OCI-LY7 (cell line): ENCODE measurements around the gene HOXB3. TPM values are rescaled to one million over a fixed set of nuclear protein-coding genes. Genes with fewer than 3 reads are reported as not detected.
"Not testable (repeated sequence)": the region's sequence is repeated elsewhere in the genome, so short reads cannot be mapped to it uniquely, and the experiment has no call there.

Experiments used
- BruUV-seq: library from RNA; stranded (reverse); fragments of 400-500 nt; replicated peaks from 2 replicates; lab custom pipeline; 2021; lab: Mats Ljungman, UMichigan
- CTCF ChIA-PET: fragments of 300-600 bp; sonication (Branson Sonifier 250); formaldehyde crosslinking; loops from one replicate; lab custom pipeline; 2022; ENCODE audit warnings: antibody characterized with exemption; ENCODE audit not compliant: unreplicated experiment; lab: Charles Lee
- POLR2A ChIA-PET: fragments of 300-600 bp; sonication (Branson Sonifier 250); formaldehyde crosslinking; loops from one replicate; lab custom pipeline; 2022; ENCODE audit warnings: antibody characterized with exemption; lab: Charles Lee
- DNase-seq: peaks from one replicate; pipeline ENCODE4 v3.0.0-alpha.2; 2015; ENCODE audit warnings: low spot score
- H2AFZ ChIP-seq: fragments of 200-600 bp; sonication (generic), shearing (Covaris generic); 2 replicates; pipeline ENCODE4 v1.6.1; 2014; ENCODE audit warnings: mild to moderate bottlenecking, antibody characterized with exemption, low read length, moderate library complexity
- H3K27ac ChIP-seq: fragments of 200-600 bp; sonication (generic); 2 replicates; pipeline ENCODE4 v1.5.1; 2014; ENCODE audit warnings: mixed run types, low read depth, mild to moderate bottlenecking, moderate library complexity, low read length, inconsistent platforms; ENCODE audit not compliant: poor library complexity, severe bottlenecking
- H3K36me3 ChIP-seq: fragments of 200-600 bp; sonication (generic); 2 replicates; pipeline ENCODE4 v1.6.1; 2014; ENCODE audit warnings: mild to moderate bottlenecking, antibody characterized with exemption, low read length, moderate library complexity, mixed read lengths; ENCODE audit not compliant: insufficient read depth
- H3K4me1 ChIP-seq: fragments of 200-600 bp; sonication (generic); 2 replicates; pipeline ENCODE4 v1.5.1; 2014; ENCODE audit warnings: mild to moderate bottlenecking, low read length; ENCODE audit not compliant: insufficient read depth, poor library complexity, severe bottlenecking
- H3K4me2 ChIP-seq: fragments of 200-600 bp; sonication (generic); 2 replicates; pipeline ENCODE4 v1.6.1; 2014; ENCODE audit warnings: mild to moderate bottlenecking, low read length
- H3K4me3 ChIP-seq: fragments of 200-600 bp; sonication (generic); 2 replicates; pipeline ENCODE4 v1.5.1; 2014; ENCODE audit warnings: mild to moderate bottlenecking, low read depth, low read length; ENCODE audit not compliant: poor library complexity, severe bottlenecking
- H3K79me2 ChIP-seq: fragments of 200-600 bp; sonication (generic); 2 replicates; pipeline ENCODE4 v1.6.1; 2016; ENCODE audit warnings: low read depth, mild to moderate bottlenecking, low read length, moderate library complexity, mixed read lengths; ENCODE audit not compliant: insufficient read depth
- H3K9me2 ChIP-seq: fragments of 200-600 bp; sonication (generic); 2 replicates; pipeline ENCODE4 v1.6.1; 2016; ENCODE audit warnings: mild to moderate bottlenecking, low read length, mixed read lengths; ENCODE audit not compliant: insufficient read depth
- H3K9me3 ChIP-seq: fragments of 200-600 bp; sonication (generic); 2 replicates; pipeline ENCODE4 v1.6.1; 2014; ENCODE audit warnings: mild to moderate bottlenecking, mixed run types, low read length, mixed read lengths
- H4K20me1 ChIP-seq: fragments of 200-600 bp; sonication (generic); 2 replicates; pipeline ENCODE4 v1.6.1; 2014; ENCODE audit warnings: mild to moderate bottlenecking, antibody characterized with exemption, low read length, moderate library complexity, mixed read lengths; ENCODE audit not compliant: insufficient read depth
- EZH2phosphoT487 ChIP-seq: fragments of 200-600 bp; sonication (generic); IDR thresholded peaks from 2 replicates; pipeline ENCODE4 v1.6.1; 2018; ENCODE audit warnings: low read depth, borderline replicate concordance, mild to moderate bottlenecking, mixed run types, antibody characterized with exemption, low read length, moderate library complexity, mixed read lengths
- intact Hi-C: fragments of 100-400 bp; cut with micrococcal nuclease; formaldehyde crosslinking; loops from one replicate; pipeline ENCODE4 v1.10.0; 2022; ENCODE audit not compliant: unreplicated experiment
- total RNA-seq, 2 experiments: library from RNA; depleted of rRNA in 1 of 2; stranded (reverse); fragments of >200 nt in 1 of 2; shearing (Covaris generic) in 1 of 2; gene quantifications; 2 replicates each; pipeline ENCODE4 v1.2.3, GENCODE V29; 2014 to 2022
- TF ChIP-seq, protein P1 (sequence below): fragments of 200-600 bp; sonication (generic); conservative IDR thresholded peaks from 2 replicates; pipeline ENCODE4 v1.5.1; 2014; ENCODE audit warnings: mild to moderate bottlenecking, antibody characterized with exemption, low read length, moderate library complexity, mixed read lengths

The HOXB3 gene
- total RNA-seq, 2 experiments from 2014 or later = 7.7 to 13.0 TPM

- no peak overlapping the region for H3K4me3 ChIP-seq
- intact Hi-C loops = no loop called here
- CTCF ChIA-PET = no interaction called here
- no peak overlapping the region for H3K4me2 ChIP-seq
- H2AFZ ChIP-seq = no peak overlapping the region
- no TSS peak for BruUV-seq
- TF ChIP-seq EZH2phosphoT487 = no peak
- H3K9me3 ChIP-seq = no peaks in the 10 kb centered on the region
- POLR2A ChIA-PET = interaction anchor here (1.1 kb wide), 1 partner anchor 8 kb away, joined by 4 read pairs; no protein-coding TSS in a partner anchor
- H3K27ac ChIP-seq = no peak overlapping the region
- H3K4me1 ChIP-seq = no peaks in the 10 kb centered on the region
- H4K20me1 ChIP-seq = no peaks in the 10 kb centered on the region
- H3K9me2 ChIP-seq = no peaks in the 10 kb centered on the region
- no peaks in the 10 kb centered on the region for H3K36me3 ChIP-seq
- DNase-seq = no peak
- no peaks in the 10 kb centered on the region for H3K79me2 ChIP-seq
Measured at GRCh38 chr17:48540213-48540612, 49.8 kb downstream of the HOXB3 start.

DNA sequence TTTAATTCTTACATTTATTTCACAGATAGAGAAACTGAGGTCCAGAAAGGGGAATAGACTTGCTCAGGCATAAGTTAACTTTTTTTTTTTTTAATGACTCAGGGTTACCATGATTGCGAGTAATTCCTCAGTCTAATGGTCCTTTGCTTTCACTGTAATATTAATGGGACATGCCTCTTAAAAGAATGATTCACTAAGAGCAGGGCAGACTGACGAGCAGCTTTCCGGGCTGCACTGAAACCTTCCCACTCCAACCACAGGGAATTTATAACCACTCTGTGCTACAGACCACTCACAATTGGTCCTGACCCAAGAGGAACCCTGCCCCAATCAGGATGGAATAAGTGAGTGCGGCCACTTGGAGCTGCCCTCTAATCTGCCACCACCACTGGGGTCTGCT lies 50.9 kb downstream of the HOXB3 start:
- Histone ChIP-seq H3K79me2 (no peaks in the 10 kb centered on the region), H3K9me2 (no peaks in the 10 kb centered on the region), H3K36me3 (no peaks in the 10 kb centered on the region), H2AFZ (no peak overlapping the region), H3K4me1 (no peaks in the 10 kb centered on the region), H4K20me1 (no peaks in the 10 kb centered on the region), H3K4me2 (no peak overlapping the region), H3K9me3 (no peaks in the 10 kb centered on the region), H3K4me3 (no peak overlapping the region), H3K27ac (no peak overlapping the region)
- ChIA-PET CTCF (no interaction called here), POLR2A (no interaction called here)
- DNase-seq = no peak
- intact Hi-C loops = no loop called here
- no TSS peak for BruUV-seq
- TF ChIP-seq, protein P1, sequence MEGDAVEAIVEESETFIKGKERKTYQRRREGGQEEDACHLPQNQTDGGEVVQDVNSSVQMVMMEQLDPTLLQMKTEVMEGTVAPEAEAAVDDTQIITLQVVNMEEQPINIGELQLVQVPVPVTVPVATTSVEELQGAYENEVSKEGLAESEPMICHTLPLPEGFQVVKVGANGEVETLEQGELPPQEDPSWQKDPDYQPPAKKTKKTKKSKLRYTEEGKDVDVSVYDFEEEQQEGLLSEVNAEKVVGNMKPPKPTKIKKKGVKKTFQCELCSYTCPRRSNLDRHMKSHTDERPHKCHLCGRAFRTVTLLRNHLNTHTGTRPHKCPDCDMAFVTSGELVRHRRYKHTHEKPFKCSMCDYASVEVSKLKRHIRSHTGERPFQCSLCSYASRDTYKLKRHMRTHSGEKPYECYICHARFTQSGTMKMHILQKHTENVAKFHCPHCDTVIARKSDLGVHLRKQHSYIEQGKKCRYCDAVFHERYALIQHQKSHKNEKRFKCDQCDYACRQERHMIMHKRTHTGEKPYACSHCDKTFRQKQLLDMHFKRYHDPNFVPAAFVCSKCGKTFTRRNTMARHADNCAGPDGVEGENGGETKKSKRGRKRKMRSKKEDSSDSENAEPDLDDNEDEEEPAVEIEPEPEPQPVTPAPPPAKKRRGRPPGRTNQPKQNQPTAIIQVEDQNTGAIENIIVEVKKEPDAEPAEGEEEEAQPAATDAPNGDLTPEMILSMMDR = no peak
- TF ChIP-seq EZH2phosphoT487 = no peak

DNA sequence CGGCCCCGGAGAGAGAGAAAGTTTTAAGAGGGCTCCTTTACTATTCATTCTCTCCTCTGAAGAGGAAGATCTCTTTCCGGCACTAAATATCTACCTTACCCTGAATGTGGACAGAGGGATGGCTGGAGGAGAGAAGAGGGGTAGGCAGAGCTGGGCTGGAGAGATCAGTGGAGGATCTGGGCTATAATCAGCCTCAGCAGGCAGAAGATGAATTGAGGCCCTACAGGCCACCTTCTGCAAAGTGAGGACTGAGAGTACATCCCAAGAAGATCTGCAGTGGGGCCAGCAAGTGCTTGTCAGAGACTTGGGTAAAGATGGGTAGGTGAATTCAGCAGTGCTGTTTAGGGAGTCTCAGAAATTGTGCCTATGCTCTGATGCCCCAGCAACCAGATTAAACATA lies 52.7 kb downstream of the HOXB3 start:
- CTCF ChIA-PET = no interaction called here
- no peaks in the 10 kb centered on the region for H3K9me3 ChIP-seq
- H3K27ac ChIP-seq = no peak overlapping the region
- no peak overlapping the region for H3K4me3 ChIP-seq
- TF ChIP-seq, protein P1 = no peak
- TF ChIP-seq EZH2phosphoT487 = no peak
- no peaks in the 10 kb centered on the region for H3K9me2 ChIP-seq
- no peak for DNase-seq
- BruUV-seq = no TSS peak
- H3K4me2 ChIP-seq = no peak overlapping the region
- H3K79me2 ChIP-seq = no peaks in the 10 kb centered on the region
- POLR2A ChIA-PET = no interaction called here
- no peaks in the 10 kb centered on the region for H4K20me1 ChIP-seq
- H3K36me3 ChIP-seq = no peaks in the 10 kb centered on the region
- intact Hi-C loops = no loop called here
- H2AFZ ChIP-seq = no peak overlapping the region
- H3K4me1 ChIP-seq = no peaks in the 10 kb centered on the region

- H3K4me1 ChIP-seq, H2AFZ ChIP-seq, CTCF ChIA-PET, intact Hi-C loops, H3K36me3 ChIP-seq, DNase-seq, H3K9me3 ChIP-seq, H3K4me3 ChIP-seq, H3K27ac ChIP-seq, BruUV-seq, H3K79me2 ChIP-seq, H3K9me2 ChIP-seq, H3K4me2 ChIP-seq, H4K20me1 ChIP-seq: not testable (repeated sequence)
- POLR2A ChIA-PET = interaction anchor here (0.8 to 1.0 kb wide), 2 partner anchors 11 to 123 kb away, joined by 3 to 4 read pairs; no protein-coding TSS in a partner anchor
Measured at GRCh38 chr17:48535793-48536559, 54.1 kb downstream of the HOXB3 start.
